ENCODE data around the gene ETS2.
"Not testable (repeated sequence)": the region's sequence is repeated elsewhere in the genome, so short reads cannot be mapped to it uniquely, and the experiment has no call there.

ETS2 gene

GRCh38 chr21:38839328-38840286 lies 33.9 kb downstream of the ETS2 start:
- no peak for DNase-seq

- DNase-seq, result no peak
Measured at GRCh38 chr21:38840456-38841300, 34.9 kb downstream of the ETS2 start.

- DNase-seq, result no peak
Measured at GRCh38 chr21:38841472-38841871, 35.7 kb downstream of the ETS2 start.

GRCh38 chr21:38842079-38842478 lies 36.4 kb downstream of the ETS2 start:
- DNase-seq, result no peak

- DNase-seq, result no peak
Measured at GRCh38 chr21:38843379-38843778, 37.6 kb downstream of the ETS2 start.

GRCh38 chr21:38843806-38844503 lies 38.2 kb downstream of the ETS2 start:
- DNase-seq, result no peak

GRCh38 chr21:38845374-38845773 lies 39.6 kb downstream of the ETS2 start:
- DNase-seq, result not testable (repeated sequence)

- no peak for DNase-seq
Measured at GRCh38 chr21:38847556-38847955, 41.8 kb downstream of the ETS2 start.

GRCh38 chr21:38848187-38848609 lies 42.5 kb downstream of the ETS2 start:
- DNase-seq, result no peak

- DNase-seq, result no peak
Measured at GRCh38 chr21:38849776-38850175, 44.0 kb downstream of the ETS2 start.

GRCh38 chr21:38850277-38850951 lies 44.7 kb downstream of the ETS2 start:
- DNase-seq, result no peak

GRCh38 chr21:38851101-38851500 lies 45.4 kb downstream of the ETS2 start:
- no peak for DNase-seq

GRCh38 chr21:38852278-38852677 lies 46.5 kb downstream of the ETS2 start:
- DNase-seq, result no peak

- DNase-seq, result no peak
Measured at GRCh38 chr21:38852708-38853107, 47.0 kb downstream of the ETS2 start.

- DNase-seq, result no peak
Measured at GRCh38 chr21:38853421-38853919, 47.7 kb downstream of the ETS2 start.

- DNase-seq, result no peak
Measured at GRCh38 chr21:38857152-38857825, 51.6 kb downstream of the ETS2 start.

- no peak for DNase-seq
Measured at GRCh38 chr21:38858026-38858811, 52.5 kb downstream of the ETS2 start.

GRCh38 chr21:38858812-38859205 lies 53.1 kb downstream of the ETS2 start:
- no peak for DNase-seq

GRCh38 chr21:38859852-38860251 lies 54.1 kb downstream of the ETS2 start:
- no peak for DNase-seq

GRCh38 chr21:38861056-38861455 lies 55.3 kb downstream of the ETS2 start:
- DNase-seq, result no peak

All from activated T-cell treated with anti-CD3 and anti-CD28 coated beads, Interleukin-2, amount 50 U/mL, for 1 hour (primary cell).